T-cell (primary cell): Measurements from ENCODE around the gene RAPGEF1. TPM values are rescaled to one million over a fixed set of nuclear protein-coding genes. Genes with fewer than 3 reads are reported as not detected.

ENCODE experiments used
- ATAC-seq, 4 experiments: fragments of 200-7000 bp in 3 of 4; fragments of 150-1000 bp in 1 of 4; cut with Tn5 transposase; replicated peaks in 1 of 4; 1 replicate in 3 of 4; 2 replicates in 1 of 4; pipeline ENCODE4 v1.10.0; 2021; ENCODE audit warnings: moderate library complexity in 3 of 4, mild to moderate bottlenecking in 2 of 4, moderate number of reproducible peaks in 1 of 4
- CTCF ChIA-PET, 2 donors: fragments of 300-600 bp; sonication (Branson Sonifier 250); formaldehyde crosslinking; loops; one replicate each; lab custom pipeline; 2022; ENCODE audit warnings: antibody characterized with exemption in 2 of 2; lab: Charles Lee
- POLR2A ChIA-PET, 2 donors: fragments of 300-600 bp; sonication (Branson Sonifier 250); formaldehyde crosslinking; loops; one replicate each; lab custom pipeline; 2022; ENCODE audit warnings: antibody characterized with exemption in 2 of 2; lab: Charles Lee
- DNase-seq, 35 experiments: peaks; one replicate each; pipeline versions ENCODE4 v3.0.0 to v3.0.0-alpha.2; 2013 to 2023
- H3K27ac ChIP-seq: one replicate; pipeline ENCODE4 v1.5.1; 2013; ENCODE audit warnings: low read length
- H3K27me3 ChIP-seq, 2 experiments: replicated peaks in 1 of 2; 1 replicate in 1 of 2; 2 replicates in 1 of 2; pipeline versions ENCODE4 v1.6.1 to v1.7.0; 2013; ENCODE audit warnings: low read length in 1 of 2, mixed read lengths in 1 of 2; ENCODE audit not compliant: control insufficient read depth in 2 of 2, insufficient read depth in 2 of 2; ENCODE audit errors: extremely low read depth in 1 of 2
- H3K36me3 ChIP-seq, 2 donors: 1 replicate in 1 of 2; 2 replicates in 1 of 2; pipeline versions ENCODE4 v1.6.1 to v1.7.0; 2013; ENCODE audit warnings: low read length in 1 of 2; ENCODE audit not compliant: control insufficient read depth in 2 of 2, insufficient read depth in 1 of 2; ENCODE audit errors: extremely low read depth in 1 of 2
- H3K4me1 ChIP-seq, 2 experiments: 1 replicate in 1 of 2; 2 replicates in 1 of 2; pipeline versions ENCODE4 v1.6.1 to v1.7.0; 2013; ENCODE audit warnings: low read length in 2 of 2, mixed read lengths in 1 of 2; ENCODE audit not compliant: insufficient read depth in 2 of 2, control insufficient read depth in 1 of 2; ENCODE audit errors: extremely low read depth in 1 of 2
- H3K4me3 ChIP-seq, 2 donors: 1 replicate in 1 of 2; 2 replicates in 1 of 2; pipeline versions ENCODE4 v1.5.1 to v1.7.0; 2013; ENCODE audit warnings: mild to moderate bottlenecking in 2 of 2, low read length in 1 of 2, moderate library complexity in 1 of 2; ENCODE audit not compliant: control insufficient read depth in 1 of 2; ENCODE audit errors: extremely low read depth in 1 of 2
- H3K9me3 ChIP-seq: 2 replicates; pipeline ENCODE4 v1.7.0; 2013
- H3K27ac Mint-ChIP-seq, 2 donors: one replicate each; pipeline ENCODE4 v1.8.0; 2020 to 2021; ENCODE audit warnings: mild to moderate bottlenecking in 2 of 2, mixed read lengths in 2 of 2
- H3K27me3 Mint-ChIP-seq, 2 donors: one replicate each; pipeline ENCODE4 v1.8.0; 2021 to 2022; ENCODE audit warnings: mixed read lengths in 2 of 2
- H3K36me3 Mint-ChIP-seq: one replicate; pipeline ENCODE4 v1.8.0; 2021; ENCODE audit warnings: mixed read lengths
- H3K4me1 Mint-ChIP-seq, 3 donors: one replicate each; pipeline ENCODE4 v1.8.0; 2020 to 2022; ENCODE audit warnings: mixed read lengths in 3 of 3, mild to moderate bottlenecking in 1 of 3
- H3K4me3 Mint-ChIP-seq, 3 donors: one replicate each; pipeline ENCODE4 v1.8.0; 2020 to 2022; ENCODE audit warnings: mild to moderate bottlenecking in 3 of 3, mixed read lengths in 3 of 3, moderate library complexity in 3 of 3
- H3K9me3 Mint-ChIP-seq, 3 donors: one replicate each; pipeline ENCODE4 v1.8.0; 2020 to 2022; ENCODE audit warnings: mixed read lengths in 3 of 3
- WGBS: methylation state at CpG from one replicate; pipeline ENCODE4 v1.1.5; 2013; ENCODE audit warnings: missing lambda C conversion rate; ENCODE audit not compliant: insufficient coverage; 5-methylcytosine and 5-hydroxymethylcytosine counted together
- total RNA-seq, 35 experiments: library from RNA in 6 of 35; stranded (reverse) in 6 of 35; fragments of 120-200 nt in 1 of 35; gene quantifications; one replicate each; pipeline versions ENCODE4 v1.2.1 to v1.2.4 and lab custom pipeline; 2013 to 2026

Gene RAPGEF1
- total RNA-seq, 5 donors from 2014 or later (not counting 1 experiment from before 2014, with no cell fraction given): 97.9 to 167 (median 139) TPM

GRCh38 chr9:131559421-131560000 lies 180.4 kb downstream of the RAPGEF1 start:
- no peak for ATAC-seq

GRCh38 chr9:131557855-131558548 lies 181.9 kb downstream of the RAPGEF1 start:
- Mint-ChIP-seq H3K36me3 (peaks cover under 1% of the 10 kb centered on the region), H3K27ac (no peak overlapping the region), H3K9me3 (no peaks in the 10 kb centered on the region), H3K4me1 (peaks cover 4 to 5% (median 5%) of the 10 kb centered on the region in 3 donors), H3K4me3 (no peak overlapping the region), H3K27me3 (peaks cover 27 to 29% of the 10 kb centered on the region in 2 donors)
- no peaks in the 10 kb centered on the region for H3K36me3 ChIP-seq
- DNase-seq (no peak), ATAC-seq (no peak)
- ChIA-PET CTCF (no interaction called here), POLR2A (no interaction called here)
- WGBS: 93% methylated on average over 24 of the region's 25 CpGs
- H3K4me1 ChIP-seq: peaks cover 0 to 5% of the 10 kb centered on the region in 2 experiments
- no peak overlapping the region for H3K27ac ChIP-seq
- H3K9me3 ChIP-seq: peaks cover 2% of the 10 kb centered on the region
- no peak overlapping the region for H3K4me3 ChIP-seq
- H3K27me3 ChIP-seq: peaks cover 3 to 28% of the 10 kb centered on the region in 2 experiments

More at GRCh38 chr9:131559421-131560000, 180.4 kb downstream of the RAPGEF1 start:
- Histone ChIP-seq H3K9me3 (peaks cover 2% of the 10 kb centered on the region), H3K27me3 (peaks cover 0 to 14% of the 10 kb centered on the region in 2 experiments), H3K4me3 (no peak overlapping the region), H3K36me3 (no peaks in the 10 kb centered on the region), H3K27ac (no peak overlapping the region), H3K4me1 (peaks cover 0 to 5% of the 10 kb centered on the region in 2 experiments)
- Mint-ChIP-seq H3K27ac (no peak overlapping the region), H3K9me3 (no peaks in the 10 kb centered on the region), H3K4me3 (no peak overlapping the region), H3K27me3 (peaks cover 16 to 19% of the 10 kb centered on the region in 2 donors), H3K36me3 (no peaks in the 10 kb centered on the region), H3K4me1 (peaks cover 4 to 5% (median 5%) of the 10 kb centered on the region in 3 donors)
- no CpG with 5 or more reads among the region's 1 CpG for WGBS
- peak in 1 of 35 experiments; percentile 34 for DNase-seq
- ChIA-PET CTCF (interaction anchor here in 1 of 2 donors (0.6 kb wide), 1 partner anchor 127 kb away, joined by 6 read pairs; no protein-coding TSS in a partner anchor), POLR2A (interaction anchor here in 1 of 2 donors (0.6 kb wide), 1 partner anchor 24 kb away, joined by 3 read pairs; no protein-coding TSS in a partner anchor)

GRCh38 chr9:131555841-131556673 lies 183.8 kb downstream of the RAPGEF1 start:
- H3K4me3 Mint-ChIP-seq: peak overlapping the region in 2 of 3 donors; percentile 34
- peak overlapping the region in 1 of 2 donors; percentile 6 for H3K27ac Mint-ChIP-seq
- no peaks in the 10 kb centered on the region for H3K9me3 Mint-ChIP-seq
- ChIA-PET POLR2A (no interaction called here), CTCF (no interaction called here)
- no peaks in the 10 kb centered on the region for H3K9me3 ChIP-seq
- DNase-seq (no peak), ATAC-seq (no peak)
- no peak overlapping the region for H3K4me3 ChIP-seq
- 96% methylated on average over 11 of the region's 15 CpGs for WGBS
- no peaks in the 10 kb centered on the region for H3K36me3 ChIP-seq
- peaks cover 0 to 5% of the 10 kb centered on the region in 2 experiments for H3K4me1 ChIP-seq
- peaks cover 3% of the 10 kb centered on the region for H3K36me3 Mint-ChIP-seq
- peaks cover 3 to 37% of the 10 kb centered on the region in 2 experiments for H3K27me3 ChIP-seq
- peaks cover 4 to 5% (median 5%) of the 10 kb centered on the region in 3 donors for H3K4me1 Mint-ChIP-seq
- no peak overlapping the region for H3K27ac ChIP-seq
- H3K27me3 Mint-ChIP-seq: peaks cover 32 to 38% of the 10 kb centered on the region in 2 donors

GRCh38 chr9:131554843-131555351 lies 185.0 kb downstream of the RAPGEF1 start:
- H3K4me3 Mint-ChIP-seq: peak overlapping the region in 2 of 3 donors; percentile 6 to 38
- ChIA-PET POLR2A (no interaction called here), CTCF (no interaction called here)
- Histone ChIP-seq H3K4me1 (peaks cover 0 to 5% of the 10 kb centered on the region in 2 experiments), H3K36me3 (no peaks in the 10 kb centered on the region), H3K27ac (no peak overlapping the region), H3K27me3 (peaks cover 3 to 37% of the 10 kb centered on the region in 2 experiments), H3K4me3 (no peak overlapping the region), H3K9me3 (no peaks in the 10 kb centered on the region)
- ATAC-seq (peak in 2 of 4 experiments; percentile 20 to 50), DNase-seq (peak in 1 of 35 experiments; percentile 19)
- H3K36me3 Mint-ChIP-seq: peaks cover 3% of the 10 kb centered on the region
- peak overlapping the region in 1 of 2 donors; percentile 19 for H3K27ac Mint-ChIP-seq
- H3K27me3 Mint-ChIP-seq: peaks cover 38 to 46% of the 10 kb centered on the region in 2 donors
- WGBS: 26% methylated on average over 38 of the region's 54 CpGs
- H3K4me1 Mint-ChIP-seq: peaks cover 4 to 5% (median 5%) of the 10 kb centered on the region in 3 donors
- H3K9me3 Mint-ChIP-seq: no peaks in the 10 kb centered on the region

GRCh38 chr9:131554087-131554842 lies 185.6 kb downstream of the RAPGEF1 start:
- Histone ChIP-seq H3K4me1 (peaks cover 0 to 5% of the 10 kb centered on the region in 2 experiments), H3K9me3 (no peaks in the 10 kb centered on the region), H3K36me3 (no peaks in the 10 kb centered on the region), H3K27ac (no peak overlapping the region), H3K27me3 (peaks cover 3 to 39% of the 10 kb centered on the region in 2 experiments), H3K4me3 (no peak overlapping the region)
- ChIA-PET CTCF (interaction anchor here (0.5 to 0.7 kb wide), 2 partner anchors 325 to 1799 kb away, joined by 3 to 5 read pairs; no protein-coding TSS in a partner anchor), POLR2A (no interaction called here)
- Mint-ChIP-seq H3K27ac (no peak overlapping the region), H3K36me3 (peaks cover 3% of the 10 kb centered on the region), H3K4me3 (no peak overlapping the region), H3K4me1 (peaks cover 4 to 5% (median 5%) of the 10 kb centered on the region in 3 donors), H3K9me3 (no peaks in the 10 kb centered on the region), H3K27me3 (peaks cover 45 to 52% of the 10 kb centered on the region in 2 donors)
- DNase-seq: no peak
- 39% methylated on average over 56 of the region's 60 CpGs for WGBS
- ATAC-seq: no peak
